Central memory CD8-positive, alpha-beta T cell (primary cell): ENCODE measurements around the gene AGPAT3.
A peak's percentile ranks its signal among the peaks of the same experiment; 100 is the strongest.

Source experiments
- ATAC-seq: fragments of 150-1000 bp; cut with Tn5 transposase; replicated peaks from 2 replicates; pipeline ENCODE4 v1.10.0; 2022; ENCODE audit warnings: mild to moderate bottlenecking, moderate FRiP score, moderate number of reproducible peaks; ENCODE audit not compliant: poor library complexity, severe bottlenecking; ENCODE audit errors: extremely low read depth
- DNase-seq, 2 donors: peaks; one replicate each; pipeline ENCODE4 v3.0.0; 2021; ENCODE audit warnings: low spot score in 2 of 2
- H3K27ac Mint-ChIP-seq: one replicate; pipeline ENCODE4 v1.8.0; 2022; ENCODE audit warnings: low read depth, mild to moderate bottlenecking, moderate library complexity, mixed read lengths
- H3K27me3 Mint-ChIP-seq: one replicate; pipeline ENCODE4 v1.8.0; 2022; ENCODE audit warnings: mixed read lengths
- H3K36me3 Mint-ChIP-seq: one replicate; pipeline ENCODE4 v1.8.0; 2022; ENCODE audit warnings: mild to moderate bottlenecking, moderate library complexity, mixed read lengths; ENCODE audit not compliant: insufficient read depth
- H3K4me1 Mint-ChIP-seq: one replicate; pipeline ENCODE4 v1.8.0; 2022; ENCODE audit warnings: mixed read lengths
- H3K4me3 Mint-ChIP-seq: one replicate; pipeline ENCODE4 v1.8.0; 2022; ENCODE audit warnings: mild to moderate bottlenecking, moderate library complexity, mixed read lengths
- H3K9me3 Mint-ChIP-seq: one replicate; pipeline ENCODE4 v1.8.0; 2022; ENCODE audit warnings: mixed read lengths

AGPAT3 gene

DNA sequence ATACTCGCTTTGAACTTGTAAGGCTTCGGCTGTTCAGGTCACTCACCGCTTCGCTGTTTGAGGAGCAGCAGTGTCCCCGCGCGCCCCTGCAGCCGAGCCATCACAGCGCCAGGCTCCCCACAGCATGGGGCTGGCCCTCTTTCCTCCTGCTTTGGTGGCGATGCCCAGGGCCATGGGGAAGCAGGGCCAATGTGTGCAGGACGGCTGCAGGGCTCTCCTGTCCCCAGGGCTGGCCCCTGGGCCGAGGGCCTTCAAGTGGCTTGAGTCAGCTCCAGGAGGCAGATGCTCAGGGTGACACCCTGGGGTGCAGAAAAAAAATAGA is 108.6 kb downstream of the AGPAT3 start:
- DNase-seq (no peak), ATAC-seq (no peak)
- Mint-ChIP-seq H3K4me1 (peaks cover 14% of the 10 kb centered on the region), H3K9me3 (no peaks in the 10 kb centered on the region), H3K27me3 (no peaks in the 10 kb centered on the region), H3K27ac (peak overlapping the region; percentile 19), H3K36me3 (peaks cover 32% of the 10 kb centered on the region), H3K4me3 (no peak overlapping the region)

DNA sequence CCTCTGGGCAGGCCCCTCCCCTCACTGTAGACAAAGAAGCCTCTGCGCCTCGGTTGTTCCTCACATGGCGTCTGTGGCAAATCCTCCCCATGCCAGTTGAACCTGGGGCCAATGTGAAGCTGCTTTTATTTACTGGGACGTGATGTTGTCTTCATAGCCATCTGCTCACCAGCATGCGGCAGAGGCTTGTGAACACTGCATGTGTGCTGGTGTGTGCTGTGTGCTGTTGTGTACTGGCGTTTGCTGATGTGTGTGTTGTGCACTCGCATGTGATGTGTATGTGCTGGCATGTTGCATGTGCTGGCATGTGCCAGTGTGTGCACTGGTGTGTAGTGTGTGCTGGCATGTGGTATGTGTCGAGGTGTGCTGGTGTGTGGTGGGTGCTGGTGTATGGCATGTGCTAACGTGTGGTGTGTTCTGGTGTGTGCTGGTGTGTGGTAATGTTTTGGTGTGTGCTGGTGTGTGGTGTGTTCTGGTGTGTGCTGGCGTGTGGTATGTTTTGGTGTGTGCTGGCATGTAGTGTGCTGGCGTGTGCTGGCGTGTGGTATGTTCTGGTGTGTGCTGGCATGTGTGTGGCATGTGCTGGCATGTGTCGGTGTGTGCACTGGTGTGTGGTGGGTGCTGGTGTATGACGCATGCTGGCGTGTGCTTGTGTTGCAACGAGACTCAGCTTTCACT is 109.9 kb downstream of the AGPAT3 start:
- ATAC-seq, result no peak
- H3K36me3 Mint-ChIP-seq, result peaks cover 30% of the 10 kb centered on the region
- H3K4me1 Mint-ChIP-seq, result peaks cover 14% of the 10 kb centered on the region
- DNase-seq, result no peak
- H3K9me3 Mint-ChIP-seq, result no peaks in the 10 kb centered on the region
- no peak overlapping the region for H3K27ac Mint-ChIP-seq
- H3K27me3 Mint-ChIP-seq, result no peaks in the 10 kb centered on the region
- no peak overlapping the region for H3K4me3 Mint-ChIP-seq

DNA sequence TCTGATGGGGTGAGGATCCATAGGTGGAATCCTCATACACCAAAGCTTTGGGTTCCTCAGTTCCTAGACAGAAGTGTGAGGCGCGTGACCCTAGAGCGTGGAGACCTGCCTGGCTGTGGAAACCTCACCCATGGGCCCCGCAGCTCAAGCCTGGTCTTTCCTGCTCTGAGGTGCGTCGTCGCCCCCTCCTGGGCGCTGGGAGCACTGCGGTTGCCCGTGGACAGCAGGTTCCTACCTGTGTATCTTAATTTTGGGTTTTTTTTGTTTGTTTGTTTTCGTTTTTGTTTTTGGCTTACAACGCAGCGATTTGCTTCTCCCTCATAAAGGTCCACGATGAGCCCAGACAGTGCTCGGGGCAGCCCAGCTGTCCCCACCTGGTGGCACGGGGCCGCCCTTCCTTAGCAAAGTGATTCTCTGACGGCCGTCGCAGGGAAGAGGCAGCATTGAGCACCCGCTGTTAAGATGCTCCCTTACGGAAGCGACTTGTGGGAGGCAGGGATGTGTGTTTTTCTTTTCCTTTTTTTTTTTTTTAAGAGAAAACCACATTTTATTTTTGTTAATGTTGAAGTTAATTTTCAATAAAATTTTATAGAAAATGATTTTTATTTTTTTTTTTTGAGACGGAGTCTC is 110.6 kb downstream of the AGPAT3 start:
- peaks cover 14% of the 10 kb centered on the region for H3K4me1 Mint-ChIP-seq
- no peak overlapping the region for H3K27ac Mint-ChIP-seq
- H3K9me3 Mint-ChIP-seq, result no peaks in the 10 kb centered on the region
- H3K36me3 Mint-ChIP-seq, result peaks cover 23% of the 10 kb centered on the region
- DNase-seq (peak; percentile 66 to 77), ATAC-seq (peak; percentile 85)
- no peak overlapping the region for H3K4me3 Mint-ChIP-seq
- H3K27me3 Mint-ChIP-seq, result no peaks in the 10 kb centered on the region

DNA sequence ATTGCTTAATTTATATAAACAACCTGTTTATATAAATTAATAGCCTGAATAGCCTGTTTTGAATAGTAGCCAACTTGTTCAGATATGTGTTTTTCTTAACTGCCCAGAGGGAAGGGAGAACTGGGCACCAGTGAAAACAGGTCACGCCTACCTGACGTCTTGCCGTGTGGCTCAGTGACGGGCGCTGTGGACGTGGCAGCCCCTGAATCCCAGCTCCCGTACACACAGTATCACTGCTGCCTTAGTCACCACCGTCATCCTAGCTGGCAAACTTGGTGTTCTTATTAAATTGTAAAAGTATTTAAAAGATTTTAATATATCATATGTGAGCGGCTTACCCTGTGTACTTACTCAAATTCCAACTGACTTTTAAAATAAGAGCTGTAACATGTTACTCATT is 111.6 kb downstream of the AGPAT3 start:
- no peak for DNase-seq
- Mint-ChIP-seq H3K9me3 (no peaks in the 10 kb centered on the region), H3K36me3 (peaks cover 14% of the 10 kb centered on the region), H3K27me3 (no peaks in the 10 kb centered on the region), H3K4me3 (no peak overlapping the region), H3K4me1 (peaks cover 14% of the 10 kb centered on the region), H3K27ac (no peak overlapping the region)
- no peak for ATAC-seq

DNA sequence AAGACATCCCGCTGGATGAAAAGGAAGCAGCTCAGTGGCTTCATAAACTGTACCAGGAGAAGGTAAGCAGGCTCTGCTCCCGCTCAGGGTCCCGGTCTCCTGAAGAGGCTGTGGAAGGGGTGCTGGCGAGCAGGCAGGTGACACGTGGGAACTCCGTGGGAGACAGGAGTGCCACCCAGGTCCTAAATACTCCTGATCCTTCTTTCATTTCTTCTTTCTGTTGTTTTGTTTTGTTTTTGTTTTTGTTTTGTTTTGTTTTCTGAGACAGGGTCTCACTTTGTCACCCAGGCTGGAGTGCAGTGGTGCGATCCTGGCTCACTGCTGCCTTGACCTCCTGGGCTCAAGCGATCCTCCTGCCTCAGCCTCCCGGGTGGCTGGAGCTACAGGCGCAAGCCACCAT is 113.0 kb downstream of the AGPAT3 start:
- no peaks in the 10 kb centered on the region for H3K9me3 Mint-ChIP-seq
- peaks cover 11% of the 10 kb centered on the region for H3K36me3 Mint-ChIP-seq
- DNase-seq (no peak), ATAC-seq (no peak)
- H3K27ac Mint-ChIP-seq, result peak overlapping the region; percentile 67
- H3K4me3 Mint-ChIP-seq, result no peak overlapping the region
- H3K27me3 Mint-ChIP-seq, result no peaks in the 10 kb centered on the region
- H3K4me1 Mint-ChIP-seq, result peaks cover 14% of the 10 kb centered on the region

- Mint-ChIP-seq H3K27me3 (no peaks in the 10 kb centered on the region), H3K36me3 (peaks cover 11% of the 10 kb centered on the region), H3K27ac (no peak overlapping the region), H3K4me1 (peaks cover 6% of the 10 kb centered on the region), H3K4me3 (no peak overlapping the region), H3K9me3 (no peaks in the 10 kb centered on the region)
- ATAC-seq (no peak), DNase-seq (no peak)
These were observed 114.6 kb downstream of the AGPAT3 start for GRCh38 chr21:43979654-43980053.

- peaks cover 12% of the 10 kb centered on the region for H3K4me1 Mint-ChIP-seq
- DNase-seq (no peak), ATAC-seq (no peak)
- no peak overlapping the region for H3K27ac Mint-ChIP-seq
- no peak overlapping the region for H3K4me3 Mint-ChIP-seq
- H3K9me3 Mint-ChIP-seq, result no peaks in the 10 kb centered on the region
- no peaks in the 10 kb centered on the region for H3K27me3 Mint-ChIP-seq
- H3K36me3 Mint-ChIP-seq, result peaks cover 13% of the 10 kb centered on the region
These were observed 116.3 kb downstream of the AGPAT3 start for GRCh38 chr21:43981151-43981870.

DNA sequence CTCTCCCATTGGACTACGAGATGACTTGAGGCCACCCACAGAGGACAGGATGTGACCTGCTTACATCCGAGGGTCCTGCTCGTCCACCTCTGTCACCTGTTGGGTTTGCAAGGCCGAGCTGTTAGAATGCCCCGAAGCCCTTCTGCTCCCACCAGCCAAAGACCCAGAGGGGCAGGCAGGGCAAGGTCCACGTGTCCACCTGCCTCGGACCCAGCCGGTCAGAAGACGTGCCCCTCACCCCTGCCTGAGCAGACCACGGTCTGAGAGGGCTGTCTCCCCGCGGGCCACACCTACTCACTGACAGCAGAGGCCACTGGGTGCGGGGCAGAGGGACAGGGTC is 116.8 kb downstream of the AGPAT3 start:
- H3K4me1 Mint-ChIP-seq, result peaks cover 17% of the 10 kb centered on the region
- H3K27ac Mint-ChIP-seq, result no peak overlapping the region
- no peaks in the 10 kb centered on the region for H3K9me3 Mint-ChIP-seq
- peaks cover 16% of the 10 kb centered on the region for H3K36me3 Mint-ChIP-seq
- no peak overlapping the region for H3K4me3 Mint-ChIP-seq
- H3K27me3 Mint-ChIP-seq, result no peaks in the 10 kb centered on the region
- ATAC-seq, result no peak
- no peak for DNase-seq

DNA sequence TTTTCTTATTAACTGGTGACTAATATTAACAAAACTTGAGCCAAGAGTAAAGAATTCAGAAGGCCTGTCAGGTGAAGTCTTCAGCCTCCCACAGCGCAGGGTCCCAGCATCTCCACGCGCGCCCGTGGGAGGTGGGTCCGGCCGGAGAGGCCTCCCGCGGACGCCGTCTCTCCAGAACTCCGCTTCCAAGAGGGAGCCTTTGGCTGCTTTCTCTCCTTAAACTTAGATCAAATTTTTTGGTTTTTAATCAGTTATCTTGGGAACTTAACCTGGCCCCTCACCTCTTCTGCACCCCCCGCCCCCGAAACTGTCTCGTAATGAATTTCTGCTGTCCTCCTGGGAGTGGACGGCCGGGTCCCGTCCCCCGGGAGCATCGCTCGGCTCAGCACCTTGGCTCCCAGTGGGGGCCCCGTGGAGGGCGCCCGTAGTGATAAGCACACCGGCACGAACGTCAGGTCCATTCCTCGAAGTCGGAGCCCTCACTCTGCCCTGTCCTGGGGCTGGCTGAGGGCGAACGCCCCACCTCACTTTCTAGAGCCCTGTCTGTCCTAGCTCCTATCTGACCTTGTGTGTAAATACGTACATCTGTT is 117.6 kb downstream of the AGPAT3 start:
- no peak overlapping the region for H3K4me3 Mint-ChIP-seq
- ATAC-seq, result no peak

GRCh38 chr21:43983390-43983789 is 118.4 kb downstream of the AGPAT3 start:
- Mint-ChIP-seq H3K4me1 (peaks cover 17% of the 10 kb centered on the region), H3K27me3 (no peaks in the 10 kb centered on the region), H3K36me3 (peaks cover 13% of the 10 kb centered on the region), H3K4me3 (no peak overlapping the region), H3K9me3 (no peaks in the 10 kb centered on the region), H3K27ac (peak overlapping the region; percentile 16)
- ATAC-seq (no peak), DNase-seq (no peak)

More for the DNA sequence above, 117.6 kb downstream of the AGPAT3 start:
- Mint-ChIP-seq H3K36me3 (peaks cover 13% of the 10 kb centered on the region), H3K27ac (no peak overlapping the region), H3K4me1 (peaks cover 17% of the 10 kb centered on the region), H3K27me3 (no peaks in the 10 kb centered on the region), H3K9me3 (no peaks in the 10 kb centered on the region)
- no peak for DNase-seq

DNA sequence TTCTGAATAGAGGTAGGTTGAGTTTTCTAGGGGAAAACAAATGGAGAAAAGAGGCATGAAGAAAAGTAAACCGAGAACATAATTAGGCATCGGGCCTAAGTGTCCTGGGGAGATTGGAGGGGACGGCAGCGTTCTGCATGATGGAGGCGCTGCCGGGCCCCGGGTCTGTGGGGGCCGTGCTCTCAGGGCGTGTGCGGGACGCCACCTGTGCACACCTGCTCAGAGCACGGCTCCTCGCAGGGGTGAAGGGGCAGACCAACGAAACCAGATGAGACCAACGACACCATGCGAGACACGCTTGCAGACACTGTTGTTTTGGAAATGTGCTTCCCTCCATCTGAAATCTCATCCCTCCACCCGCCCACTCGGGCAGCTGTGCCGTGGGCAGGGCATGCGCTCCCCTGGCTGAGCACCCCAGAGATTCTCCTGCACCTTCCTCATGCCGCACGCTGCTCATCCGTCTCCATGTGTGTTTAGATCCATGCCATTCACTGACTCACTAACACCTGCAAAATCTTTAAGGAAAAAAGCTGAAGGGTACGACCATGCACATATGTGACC is 118.9 kb downstream of the AGPAT3 start:
- H3K4me1 Mint-ChIP-seq, result peaks cover 17% of the 10 kb centered on the region
- peak overlapping the region; percentile 16 for H3K27ac Mint-ChIP-seq
- ATAC-seq, result no peak
- peaks cover 12% of the 10 kb centered on the region for H3K36me3 Mint-ChIP-seq
- H3K27me3 Mint-ChIP-seq, result no peaks in the 10 kb centered on the region
- H3K4me3 Mint-ChIP-seq, result no peak overlapping the region
- no peaks in the 10 kb centered on the region for H3K9me3 Mint-ChIP-seq
- DNase-seq, result no peak

- ATAC-seq, result no peak
- H3K4me3 Mint-ChIP-seq, result no peak overlapping the region
- DNase-seq, result no peak
- H3K27ac Mint-ChIP-seq, result peak overlapping the region; percentile 12
- H3K27me3 Mint-ChIP-seq, result no peaks in the 10 kb centered on the region
- peaks cover 17% of the 10 kb centered on the region for H3K4me1 Mint-ChIP-seq
- peaks cover 8% of the 10 kb centered on the region for H3K36me3 Mint-ChIP-seq
- no peaks in the 10 kb centered on the region for H3K9me3 Mint-ChIP-seq
These were observed 120.1 kb downstream of the AGPAT3 start for GRCh38 chr21:43984905-43985689.
